HAP-1 (cell line): ENCODE measurements around the gene TOGARAM2.

Experiments
- DNase-seq, 2 experiments: peaks; one replicate each; pipeline ENCODE4 v3.0.0-alpha.2; 2016 to 2020; ENCODE audit warnings: low spot score in 2 of 2
- H3K27me3 ChIP-seq: fragments of 250-450 bp; sonication (Bioruptor Pico); 2 replicates; pipeline ENCODE4 v1.5.1; 2020; ENCODE audit warnings: low read depth, mild to moderate bottlenecking, moderate library complexity
- H3K36me3 ChIP-seq: fragments of 250-450 bp; sonication (Bioruptor Pico); replicated peaks from 2 replicates; pipeline ENCODE4 v1.5.1; 2020; ENCODE audit warnings: mild to moderate bottlenecking
- H3K4me1 ChIP-seq: fragments of 250-450 bp; sonication (Bioruptor Pico); 2 replicates; pipeline ENCODE4 v1.5.1; 2020; ENCODE audit warnings: mild to moderate bottlenecking
- H3K4me3 ChIP-seq: fragments of 250-450 bp; sonication (Bioruptor Pico); 2 replicates; pipeline ENCODE4 v1.5.1; 2020; ENCODE audit warnings: mild to moderate bottlenecking, moderate library complexity
- H3K9me3 ChIP-seq: fragments of 250-450 bp; sonication (Bioruptor Pico); 2 replicates; pipeline ENCODE4 v1.5.1; 2020; ENCODE audit warnings: mild to moderate bottlenecking, moderate library complexity
- in situ Hi-C: fragments of 300-500 bp; cut with MboI; formaldehyde crosslinking; loops from 3 replicates; pipeline ENCODE4 v1.14.3; 2020; ENCODE audit warnings: low sequenced_read_pairs, inconsistent platforms, mixed read lengths

TOGARAM2 gene

DNA sequence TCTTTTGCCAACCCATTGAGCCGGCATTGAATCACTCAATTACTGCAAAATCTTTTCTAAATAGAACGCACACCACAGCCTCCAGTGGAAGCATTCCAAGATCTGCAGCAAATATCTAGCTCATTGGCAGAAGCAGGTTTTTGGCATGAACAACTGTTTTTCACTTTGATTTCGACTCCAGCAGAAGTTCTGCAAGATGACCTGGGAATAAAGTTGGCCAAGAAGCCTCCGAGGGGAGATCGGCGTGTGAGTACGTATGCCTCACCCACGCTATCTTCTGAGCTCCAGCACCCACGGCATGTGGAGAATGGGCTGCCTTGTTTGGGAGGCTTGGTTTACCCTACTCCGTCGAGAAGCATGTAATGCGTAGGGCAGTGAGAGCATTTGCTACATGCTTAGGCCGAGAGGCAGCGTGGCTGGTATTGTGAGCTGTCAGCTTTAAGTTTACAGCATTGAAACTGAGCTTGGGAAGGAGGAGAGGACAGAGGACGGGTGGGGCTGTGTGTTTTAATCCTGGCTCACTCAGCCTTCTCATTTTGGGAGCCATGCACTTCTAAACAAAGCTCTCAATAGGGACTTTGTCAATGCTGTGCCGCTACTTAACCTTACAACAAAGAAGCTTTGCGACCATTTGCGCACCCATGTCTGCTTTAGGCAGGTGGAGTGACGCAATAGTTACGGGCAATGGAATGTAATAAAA, 82.7 kb downstream of the TOGARAM2 start:
- peak; percentile 72 to 76 for DNase-seq
- H3K4me3 ChIP-seq, result no peak overlapping the region
- H3K4me1 ChIP-seq, result peaks cover 22% of the 10 kb centered on the region
- in situ Hi-C loops, result no loop called here
- no peaks in the 10 kb centered on the region for H3K9me3 ChIP-seq
- H3K27me3 ChIP-seq, result no peaks in the 10 kb centered on the region
- no peaks in the 10 kb centered on the region for H3K36me3 ChIP-seq

GRCh38 chr2:29064346-29064715, 83.2 kb downstream of the TOGARAM2 start:
- H3K4me1 ChIP-seq, result peaks cover 22% of the 10 kb centered on the region
- DNase-seq, result no peak
- H3K4me3 ChIP-seq, result no peak overlapping the region
- no peaks in the 10 kb centered on the region for H3K27me3 ChIP-seq
- H3K9me3 ChIP-seq, result no peaks in the 10 kb centered on the region
- in situ Hi-C loops, result no loop called here
- no peaks in the 10 kb centered on the region for H3K36me3 ChIP-seq

DNA sequence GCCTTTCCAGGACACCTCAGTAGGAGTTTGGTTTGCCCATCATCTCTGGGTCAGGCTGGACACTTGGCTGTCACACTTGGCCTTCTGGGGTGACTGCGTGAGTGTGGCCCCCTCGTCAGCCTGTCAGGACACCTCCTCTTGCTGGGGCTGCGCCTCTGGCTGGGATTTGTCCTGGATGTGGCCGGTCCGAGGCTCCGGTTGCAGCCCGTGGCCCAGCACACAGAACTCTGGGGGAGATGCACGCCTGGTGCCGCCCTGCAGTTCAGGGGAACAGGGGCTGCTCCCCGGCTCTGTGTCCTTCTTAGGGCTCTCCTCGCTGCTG, 83.6 kb downstream of the TOGARAM2 start:
- in situ Hi-C loops, result no loop called here
- DNase-seq, result no peak
- no peaks in the 10 kb centered on the region for H3K27me3 ChIP-seq
- no peak overlapping the region for H3K4me3 ChIP-seq
- no peaks in the 10 kb centered on the region for H3K9me3 ChIP-seq
- H3K4me1 ChIP-seq, result peaks cover 22% of the 10 kb centered on the region
- no peaks in the 10 kb centered on the region for H3K36me3 ChIP-seq

GRCh38 chr2:29065068-29065811, 84.1 kb downstream of the TOGARAM2 start:
- Histone ChIP-seq H3K4me1 (peaks cover 22% of the 10 kb centered on the region), H3K36me3 (no peaks in the 10 kb centered on the region), H3K9me3 (no peaks in the 10 kb centered on the region), H3K4me3 (no peak overlapping the region), H3K27me3 (no peaks in the 10 kb centered on the region)
- DNase-seq, result no peak
- in situ Hi-C loops, result no loop called here

DNA sequence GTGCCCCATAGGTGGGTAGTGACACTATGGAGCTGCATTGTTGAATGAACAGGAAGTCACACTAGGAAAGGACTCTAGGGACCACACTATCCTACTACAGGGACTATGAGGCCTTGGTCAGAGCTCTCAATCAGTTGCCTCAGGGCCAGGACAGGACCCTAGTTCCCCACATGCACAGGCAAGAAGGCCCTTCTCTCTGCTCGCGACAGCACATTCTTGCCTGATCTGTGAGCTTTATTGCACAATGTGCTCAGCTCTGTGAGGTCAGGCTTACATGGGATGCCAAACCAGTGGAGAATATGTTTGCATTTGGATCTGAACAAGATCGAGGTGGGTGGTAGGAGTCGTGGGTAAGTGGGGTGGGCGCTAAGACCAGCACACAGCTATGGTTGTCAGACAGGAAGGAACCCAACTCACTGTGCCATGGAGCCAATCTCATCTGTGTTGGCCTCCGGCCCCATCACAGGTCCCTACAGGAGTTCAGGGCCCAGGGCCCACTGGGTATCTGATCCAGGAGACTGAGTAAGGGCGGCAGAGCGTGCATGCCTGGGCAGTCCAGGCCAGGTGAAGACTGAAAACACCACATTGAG, 85.3 kb downstream of the TOGARAM2 start:
- H3K9me3 ChIP-seq, result no peaks in the 10 kb centered on the region
- peaks cover 19% of the 10 kb centered on the region for H3K4me1 ChIP-seq
- H3K36me3 ChIP-seq, result no peaks in the 10 kb centered on the region
- DNase-seq, result no peak
- in situ Hi-C loops, result no loop called here
- no peaks in the 10 kb centered on the region for H3K27me3 ChIP-seq
- H3K4me3 ChIP-seq, result no peak overlapping the region

DNA sequence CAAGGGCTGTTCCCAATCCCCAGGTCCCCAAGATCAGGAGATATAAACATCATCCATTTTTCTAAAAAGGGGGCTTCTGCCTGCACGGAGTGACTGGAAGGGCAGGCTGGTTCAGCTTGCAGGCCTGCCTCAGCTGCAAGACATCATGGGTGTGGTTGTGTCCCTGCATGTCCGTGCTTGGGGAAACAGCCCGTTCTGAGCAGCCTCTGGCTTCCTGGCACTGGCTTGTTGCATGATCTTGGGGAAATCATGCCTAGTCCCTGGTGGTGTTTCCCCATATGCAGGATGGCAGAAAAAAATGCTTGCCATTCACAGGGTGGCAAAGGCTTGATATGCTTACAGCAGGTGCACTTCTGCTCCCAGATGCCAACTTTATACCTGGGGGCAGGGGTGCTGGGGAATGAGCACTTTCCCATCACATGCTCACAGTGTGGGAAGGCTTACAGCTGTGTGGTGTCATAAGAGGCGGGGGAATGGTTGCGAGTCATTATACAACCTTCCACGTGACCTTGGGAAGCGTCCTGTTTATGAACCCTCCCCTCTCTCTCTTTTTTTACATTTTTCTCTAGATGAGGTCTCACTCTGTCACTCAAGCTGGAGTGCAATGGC, 86.0 kb downstream of the TOGARAM2 start:
- Histone ChIP-seq H3K36me3 (no peaks in the 10 kb centered on the region), H3K4me3 (no peak overlapping the region), H3K4me1 (peaks cover 19% of the 10 kb centered on the region), H3K9me3 (no peaks in the 10 kb centered on the region), H3K27me3 (no peaks in the 10 kb centered on the region)
- no peak for DNase-seq
- in situ Hi-C loops, result no loop called here

GRCh38 chr2:29068513-29068912, 87.4 kb downstream of the TOGARAM2 start:
- H3K27me3 ChIP-seq, result no peaks in the 10 kb centered on the region
- peaks cover 14% of the 10 kb centered on the region for H3K4me1 ChIP-seq
- H3K4me3 ChIP-seq, result no peak overlapping the region
- DNase-seq, result no peak
- in situ Hi-C loops, result no loop called here
- no peaks in the 10 kb centered on the region for H3K9me3 ChIP-seq
- no peaks in the 10 kb centered on the region for H3K36me3 ChIP-seq

- DNase-seq, result no peak
- H3K4me1 ChIP-seq, result no peaks in the 10 kb centered on the region
- in situ Hi-C loops, result no loop called here
Observed at GRCh38 chr2:29070526-29070925, 89.4 kb downstream of the TOGARAM2 start.

DNA sequence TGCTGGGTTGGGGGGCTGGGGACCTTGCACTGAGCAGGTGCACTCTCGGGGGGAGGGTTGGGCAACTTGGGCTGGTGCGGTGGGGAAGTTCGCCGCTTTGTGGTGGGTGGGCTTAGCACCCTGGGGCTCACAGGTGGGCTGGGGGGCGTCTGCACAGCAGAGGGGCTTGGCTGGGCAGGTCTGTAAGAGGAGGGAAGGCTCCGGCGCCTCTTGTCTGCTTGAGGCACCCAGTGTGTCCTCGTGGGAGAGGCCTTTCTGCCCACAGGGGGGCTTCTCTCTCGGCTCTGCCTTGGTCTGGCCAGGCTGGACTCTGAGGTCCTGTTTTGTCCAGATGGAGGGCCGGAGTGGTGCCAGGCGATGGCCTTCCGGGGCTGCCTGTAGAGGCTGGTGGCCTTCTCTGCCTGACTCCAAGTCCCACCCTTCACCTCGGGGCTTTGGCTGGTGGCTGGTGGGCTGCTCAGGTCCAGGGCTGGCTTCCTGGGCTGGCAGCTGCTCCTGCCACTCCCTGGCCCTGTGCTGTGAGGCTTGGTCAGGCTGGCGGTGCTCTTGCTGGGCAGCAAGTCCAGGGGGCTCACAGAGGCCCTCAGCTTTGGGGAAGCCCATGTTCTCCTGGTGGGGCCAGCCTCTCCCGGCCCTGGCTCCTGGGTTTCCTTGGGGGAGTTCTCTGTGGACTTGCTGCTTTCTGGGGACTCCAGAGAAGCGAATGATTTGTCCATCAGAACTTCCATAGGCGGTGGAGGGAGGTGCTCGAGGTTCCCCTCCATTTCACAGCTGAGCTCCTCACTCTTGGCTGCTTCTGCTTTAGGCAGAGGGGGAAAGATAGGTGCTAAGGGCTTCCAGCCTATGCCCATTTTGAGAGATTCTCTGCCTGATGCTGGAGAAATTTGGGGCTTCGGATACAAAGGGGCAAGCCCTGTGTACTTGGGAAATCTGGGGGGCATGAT, 90.2 kb downstream of the TOGARAM2 start:
- Histone ChIP-seq H3K27me3 (no peaks in the 10 kb centered on the region), H3K36me3 (no peaks in the 10 kb centered on the region), H3K9me3 (no peaks in the 10 kb centered on the region), H3K4me1 (no peaks in the 10 kb centered on the region), H3K4me3 (no peak overlapping the region)
- in situ Hi-C loops, result no loop called here
- no peak for DNase-seq

More at GRCh38 chr2:29070526-29070925, 89.4 kb downstream of the TOGARAM2 start:
- Histone ChIP-seq H3K9me3 (no peaks in the 10 kb centered on the region), H3K36me3 (no peaks in the 10 kb centered on the region), H3K4me3 (no peak overlapping the region), H3K27me3 (no peaks in the 10 kb centered on the region)

DNA sequence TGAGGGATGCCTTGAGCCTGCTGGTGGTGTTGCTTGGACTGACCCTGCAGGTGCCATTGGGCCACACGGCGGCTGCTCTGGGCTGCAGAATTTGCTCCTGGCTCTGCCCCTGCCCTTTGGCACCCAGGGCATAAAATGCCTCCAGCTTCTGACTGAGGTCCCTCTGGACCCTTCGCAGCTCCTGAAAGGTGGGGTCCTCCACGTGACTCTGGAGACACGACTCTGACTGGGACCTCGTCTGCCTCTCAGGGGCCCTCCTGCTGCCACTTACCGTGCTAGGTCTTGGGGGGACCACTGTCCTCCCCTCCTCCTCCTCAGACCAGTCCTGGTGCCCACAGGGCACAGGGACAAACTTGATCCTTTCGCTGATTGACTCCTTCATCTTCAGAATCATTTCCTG, 91.2 kb downstream of the TOGARAM2 start:
- H3K4me3 ChIP-seq, result no peak overlapping the region
- in situ Hi-C loops, result no loop called here
- DNase-seq, result no peak
- H3K36me3 ChIP-seq, result no peaks in the 10 kb centered on the region
- no peaks in the 10 kb centered on the region for H3K27me3 ChIP-seq
- H3K9me3 ChIP-seq, result no peaks in the 10 kb centered on the region
- H3K4me1 ChIP-seq, result no peaks in the 10 kb centered on the region

- Histone ChIP-seq H3K36me3 (no peaks in the 10 kb centered on the region), H3K4me3 (no peak overlapping the region), H3K27me3 (no peaks in the 10 kb centered on the region), H3K9me3 (no peaks in the 10 kb centered on the region), H3K4me1 (no peaks in the 10 kb centered on the region)
- in situ Hi-C loops, result no loop called here
- no peak for DNase-seq
Observed at GRCh38 chr2:29072971-29073725, 92.0 kb downstream of the TOGARAM2 start.

GRCh38 chr2:29073933-29074332, 92.8 kb downstream of the TOGARAM2 start:
- in situ Hi-C loops, result no loop called here
- Histone ChIP-seq H3K9me3 (no peaks in the 10 kb centered on the region), H3K27me3 (no peaks in the 10 kb centered on the region), H3K4me1 (no peaks in the 10 kb centered on the region), H3K4me3 (no peak overlapping the region), H3K36me3 (no peaks in the 10 kb centered on the region)
- DNase-seq, result no peak

- Histone ChIP-seq H3K27me3 (no peaks in the 10 kb centered on the region), H3K4me1 (no peaks in the 10 kb centered on the region), H3K9me3 (no peaks in the 10 kb centered on the region), H3K36me3 (no peaks in the 10 kb centered on the region), H3K4me3 (no peak within 1 kb of the TSS)
- no peak for DNase-seq
- in situ Hi-C loops, result no loop called here
Observed at GRCh38 chr2:29074411-29074810, 93.3 kb downstream of the TOGARAM2 start, which contains the start of gene PCARE. Gene PCARE, minus strand, starts transcription at chr2:29074523. Its CDS starts 262 bp downstream, at chr2:29074261.
